OCI-LY7 (cell line): ENCODE results near the gene PLEKHM1.
"Not testable (repeated sequence)": the region's sequence is repeated elsewhere in the genome, so short reads cannot be mapped to it uniquely, and the experiment has no call there.

ENCODE experiments used
- CTCF ChIP-seq: fragments of 200-600 bp; sonication (generic); conservative IDR thresholded peaks from 2 replicates; pipeline ENCODE4 v1.5.1; 2014; ENCODE audit warnings: mild to moderate bottlenecking, antibody characterized with exemption, low read length, moderate library complexity, mixed read lengths
- EZH2phosphoT487 ChIP-seq: fragments of 200-600 bp; sonication (generic); IDR thresholded peaks from 2 replicates; pipeline ENCODE4 v1.6.1; 2018; ENCODE audit warnings: low read depth, borderline replicate concordance, mild to moderate bottlenecking, mixed run types, antibody characterized with exemption, low read length, moderate library complexity, mixed read lengths

- not testable (repeated sequence) for TF ChIP-seq CTCF, EZH2phosphoT487
These were observed 22.0 kb downstream of the PLEKHM1 start for GRCh38 chr17:45468293-45469203.
